Prostate gland (tissue), 2 donors: ENCODE data around the gene ACP1. TPM values are rescaled to one million over a fixed set of nuclear protein-coding genes. Genes with fewer than 3 reads are reported as not detected.

ENCODE experiments used
- DNase-seq: peaks from one replicate; pipeline ENCODE4 v3.0.0-alpha.2; 2019; ENCODE audit warnings: low spot score
- H3K27ac ChIP-seq, 2 donors: fragments of 200-600 bp; sonication (generic); 2 replicates each; pipeline ENCODE4 v1.5.1; 2017 to 2019
- H3K27me3 ChIP-seq: fragments of 200-600 bp; sonication (generic); replicated peaks from 2 replicates; pipeline ENCODE4 v1.5.1; 2019; ENCODE audit not compliant: insufficient read depth
- H3K36me3 ChIP-seq, 2 donors: fragments of 200-600 bp; sonication (generic); 1 replicate in 1 of 2; 2 replicates in 1 of 2; pipeline versions ENCODE4 v1.5.1 to v1.8.1; 2017 to 2019
- H3K4me1 ChIP-seq: fragments of 200-600 bp; sonication (generic); replicated peaks from 2 replicates; pipeline ENCODE4 v1.5.1; 2019
- H3K4me3 ChIP-seq, 2 donors: fragments of 200-600 bp; sonication (generic); 2 replicates each; pipeline ENCODE4 v1.5.1; 2017 to 2019
- H3K9me3 ChIP-seq: fragments of 200-600 bp; sonication (generic); 2 replicates; pipeline ENCODE4 v1.5.1; 2017
- CTCF ChIP-seq, 4 experiments: fragments of 200-600 bp in 2 of 4; fragments of 450-650 bp in 2 of 4; sonication (generic) in 2 of 4; IDR thresholded peaks; 1 replicate in 3 of 4; 2 replicates in 1 of 4; pipeline ENCODE4 v1.5.1; 2016 to 2019; ENCODE audit warnings: antibody characterized with exemption in 4 of 4, mild to moderate bottlenecking in 2 of 4, moderate library complexity in 2 of 4
- POLR2A ChIP-seq: fragments of 450-650 bp; IDR thresholded peaks from one replicate; pipeline ENCODE4 v1.6.1; 2016; ENCODE audit warnings: antibody characterized with exemption, mild to moderate bottlenecking
- POLR2AphosphoS5 ChIP-seq: sonication (generic); formaldehyde crosslinking; IDR thresholded peaks from one replicate; pipeline ENCODE4 v1.6.1; 2017; ENCODE audit warnings: antibody characterized with exemption
- WGBS: methylation state at CpG from one replicate; pipeline ENCODE4 v1.1.5; 2018; 5-methylcytosine and 5-hydroxymethylcytosine counted together
- intact Hi-C: fragments of 100-400 bp; cut with DNase I; formaldehyde crosslinking; loops from one replicate; pipeline ENCODE4 v1.14.2; 2022
- total RNA-seq, 2 donors: library from RNA; depleted of rRNA; stranded (reverse); fragments of >200 nt; gene quantifications; one replicate each; pipeline ENCODE4 v1.1.0, GENCODE V29; 2016

The ACP1 gene
- total RNA-seq, 2 donors from 2014 or later = 96.9 to 116 TPM

DNA sequence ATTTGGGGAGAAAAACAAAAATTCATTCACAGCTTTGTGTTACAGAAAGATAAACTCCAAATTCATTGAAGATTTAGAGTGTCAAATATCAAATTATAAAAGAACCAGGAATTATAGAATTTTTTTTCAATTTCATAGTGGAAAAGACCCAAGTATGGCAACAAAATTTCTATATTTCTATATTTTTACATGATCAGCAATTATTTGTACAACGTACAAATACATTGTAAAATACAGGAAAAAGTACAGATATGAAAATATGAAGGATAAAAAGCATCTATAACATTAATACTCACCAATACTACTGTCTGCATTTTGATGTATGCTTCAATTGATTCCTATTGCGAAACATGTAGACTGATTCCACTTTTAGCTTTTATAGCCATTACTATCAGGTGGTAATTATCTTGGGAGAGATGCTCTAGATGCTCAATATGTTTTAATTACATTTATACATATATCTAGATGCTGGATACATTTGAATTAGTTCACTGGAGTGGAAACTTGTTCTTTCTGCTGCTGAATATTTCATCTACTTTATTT lies 4.9 kb upstream of the ACP1 start:
- WGBS = 95% methylated on average over 2 of the region's 2 CpGs
- no peak overlapping the region for H3K27ac ChIP-seq
- intact Hi-C loops = loop anchor here (10.0 kb wide), 2 partner anchors 415 to 1555 kb away; partner anchors contain the start of gene TMEM18

GRCh38 chr2:260507-261161 lies 4.1 kb upstream of the ACP1 start:
- H3K36me3 ChIP-seq = no peaks in the 10 kb centered on the region
- TF ChIP-seq POLR2AphosphoS5 = no peak
- no peak for DNase-seq
- WGBS = 57% methylated on average over 6 of the region's 6 CpGs
- H3K4me3 ChIP-seq = no peak overlapping the region
- H3K27ac ChIP-seq = no peak overlapping the region
- H3K27me3 ChIP-seq = no peaks in the 10 kb centered on the region
- H3K4me1 ChIP-seq = no peaks in the 10 kb centered on the region
- intact Hi-C loops = loop anchor here (10.0 kb wide), 2 partner anchors 414 to 1554 kb away; partner anchors contain the start of gene TMEM18
- no peaks in the 10 kb centered on the region for H3K9me3 ChIP-seq

More for the DNA sequence above, 4.9 kb upstream of the ACP1 start:
- Histone ChIP-seq H3K4me1 (no peaks in the 10 kb centered on the region), H3K36me3 (no peaks in the 10 kb centered on the region), H3K4me3 (no peak overlapping the region), H3K27me3 (no peaks in the 10 kb centered on the region), H3K9me3 (no peaks in the 10 kb centered on the region)
- no peak for DNase-seq
- no peak for TF ChIP-seq CTCF (IDR thresholded peaks at IDR 0.05)
- no peak for TF ChIP-seq POLR2A
- TF ChIP-seq POLR2AphosphoS5 = no peak

- peak overlapping the region; percentile 59 to 92 for H3K27ac ChIP-seq
- no peak for DNase-seq
- no peaks in the 10 kb centered on the region for H3K36me3 ChIP-seq
Measured at GRCh38 chr2:262117-262516, 2.6 kb upstream of the ACP1 start.

GRCh38 chr2:263022-263738 lies 1.6 kb upstream of the ACP1 start:
- Histone ChIP-seq H3K4me1 (no peaks in the 10 kb centered on the region), H3K36me3 (no peaks in the 10 kb centered on the region), H3K27me3 (no peaks in the 10 kb centered on the region), H3K9me3 (no peaks in the 10 kb centered on the region), H3K4me3 (peak overlapping the region; percentile 72 to 80), H3K27ac (peak overlapping the region; percentile 92 to 93)
- peak; percentile 19 for DNase-seq
- 13% methylated on average over 30 of the region's 42 CpGs for whole genome bisulfite sequencing
- intact Hi-C loops = loop anchor here (10.0 kb wide), 2 partner anchors 412 to 1552 kb away; partner anchors contain the start of gene TMEM18
- TF ChIP-seq POLR2AphosphoS5 = no peak
- no peak for TF ChIP-seq CTCF (IDR thresholded peaks at IDR 0.05)
- TF ChIP-seq POLR2A = no peak

More at GRCh38 chr2:262117-262516, 2.6 kb upstream of the ACP1 start:
- no peak for TF ChIP-seq CTCF (IDR thresholded peaks at IDR 0.05)
- peak; percentile 41 for TF ChIP-seq POLR2AphosphoS5
- WGBS = 26% methylated on average over 3 of the region's 3 CpGs
- intact Hi-C loops = loop anchor here (10.0 kb wide), 2 partner anchors 413 to 1553 kb away; partner anchors contain the start of gene TMEM18
- no peaks in the 10 kb centered on the region for H3K4me1 ChIP-seq
- H3K9me3 ChIP-seq = no peaks in the 10 kb centered on the region
- H3K4me3 ChIP-seq = peak overlapping the region in 1 of 2 donors; percentile 8
- no peaks in the 10 kb centered on the region for H3K27me3 ChIP-seq

GRCh38 chr2:263774-264492 lies 814 bp upstream of the ACP1 start, which contains the start of gene SH3YL1:
TSS of gene SH3YL1 (minus strand) at chr2:264032. CDS start at chr2:263984, 48 bp downstream.
- TF ChIP-seq POLR2AphosphoS5 (peak; percentile 70), CTCF (IDR thresholded peaks at IDR 0.05) (no peak), POLR2A (peak; percentile 82)
- DNase-seq = peak; percentile 88

More at GRCh38 chr2:263774-264492, 814 bp upstream of the ACP1 start, which contains the start of gene SH3YL1:
- H3K36me3 ChIP-seq = no peaks in the 10 kb centered on the region
- under 1% methylated on average over 59 of the region's 77 CpGs for WGBS
- H3K9me3 ChIP-seq = no peaks in the 10 kb centered on the region
- no peaks in the 10 kb centered on the region for H3K4me1 ChIP-seq
- intact Hi-C loops = loop anchor here (10.0 kb wide), 2 partner anchors 411 to 1551 kb away; partner anchors contain the start of gene TMEM18
- H3K27ac ChIP-seq = peak within 1 kb of the TSS; percentile 92 to 93
- H3K27me3 ChIP-seq = no peaks in the 10 kb centered on the region
- peak within 1 kb of the TSS; percentile 72 to 80 for H3K4me3 ChIP-seq
